H9 (cell line): ENCODE data around the gene MMS19. TPM values are rescaled to one million over a fixed set of nuclear protein-coding genes. Genes with fewer than 3 reads are reported as not detected.

Experiments used
- DNase-seq: peaks from one replicate; pipeline ENCODE4 v3.0.0-alpha.2; 2017
- H2AFZ ChIP-seq: one replicate; pipeline ENCODE4 v1.6.1; 2013; ENCODE audit warnings: mild to moderate bottlenecking, low read length, control low read depth, moderate library complexity
- H2AK5ac ChIP-seq: 2 replicates; pipeline ENCODE4 v1.6.1; 2013; ENCODE audit warnings: low read length, control low read depth, mixed read lengths; ENCODE audit not compliant: insufficient read length
- H2BK120ac ChIP-seq: one replicate; pipeline ENCODE4 v1.6.1; 2013; ENCODE audit warnings: low read depth, mild to moderate bottlenecking, low read length, control low read depth, inconsistent platforms; ENCODE audit not compliant: poor library complexity, severe bottlenecking
- H2BK12ac ChIP-seq: 2 replicates; pipeline ENCODE4 v1.6.1; 2013; ENCODE audit warnings: low read length, control low read depth, mixed read lengths, low read depth; ENCODE audit not compliant: insufficient read length
- H2BK15ac ChIP-seq: 2 replicates; pipeline ENCODE4 v1.6.1; 2013; ENCODE audit warnings: low read depth, low read length, control low read depth
- H2BK20ac ChIP-seq: one replicate; pipeline ENCODE4 v1.6.1; 2013; ENCODE audit warnings: low read depth, mild to moderate bottlenecking, low read length, control low read depth, inconsistent platforms; ENCODE audit not compliant: poor library complexity, severe bottlenecking
- H2BK5ac ChIP-seq: 2 replicates; pipeline ENCODE4 v1.6.1; 2013; ENCODE audit warnings: low read length, control low read depth, mixed read lengths; ENCODE audit not compliant: insufficient read length
- H3K14ac ChIP-seq: 2 replicates; pipeline ENCODE4 v1.6.1; 2013; ENCODE audit warnings: low read length, control low read depth; ENCODE audit not compliant: insufficient read depth
- H3K18ac ChIP-seq: 2 replicates; pipeline ENCODE4 v1.6.1; 2013; ENCODE audit warnings: low read depth, mild to moderate bottlenecking, mixed read lengths, low read length, control low read depth; ENCODE audit not compliant: insufficient read length
- H3K23ac ChIP-seq: 2 replicates; pipeline ENCODE4 v1.6.1; 2013; ENCODE audit warnings: low read length, control low read depth, mixed read lengths, low read depth; ENCODE audit not compliant: insufficient read length
- H3K23me2 ChIP-seq: 2 replicates; pipeline ENCODE4 v1.6.1; 2013; ENCODE audit warnings: low read depth, mild to moderate bottlenecking, mixed read lengths, low read length, control low read depth; ENCODE audit not compliant: insufficient read length, poor library complexity, severe bottlenecking
- H3K27ac ChIP-seq: 2 replicates; pipeline ENCODE4 v1.5.1; 2013; ENCODE audit warnings: low read length, control low read depth, mixed read lengths, low read depth; ENCODE audit not compliant: insufficient read length
- H3K27me3 ChIP-seq: 2 replicates; pipeline ENCODE4 v1.6.1; 2013; ENCODE audit warnings: low read length, control low read depth, inconsistent platforms; ENCODE audit not compliant: insufficient read depth
- H3K4ac ChIP-seq: 2 replicates; pipeline ENCODE4 v1.6.1; 2013; ENCODE audit warnings: low read depth, mild to moderate bottlenecking, control low read depth, inconsistent platforms, low read length, moderate library complexity
- H3K4me1 ChIP-seq: 2 replicates; pipeline ENCODE4 v1.6.1; 2013; ENCODE audit warnings: low read length, control low read depth, inconsistent platforms; ENCODE audit not compliant: insufficient read depth
- H3K4me2 ChIP-seq: 2 replicates; pipeline ENCODE4 v1.6.1; 2013; ENCODE audit warnings: low read length, control low read depth, mixed read lengths; ENCODE audit not compliant: insufficient read length, insufficient read depth
- H3K56ac ChIP-seq: 2 replicates; pipeline ENCODE4 v1.6.1; 2013; ENCODE audit warnings: low read depth, mild to moderate bottlenecking, mixed read lengths, low read length, control low read depth; ENCODE audit not compliant: insufficient read length
- H3K79me1 ChIP-seq: 2 replicates; pipeline ENCODE4 v1.6.1; 2013; ENCODE audit warnings: low read depth, mild to moderate bottlenecking, moderate library complexity, low read length, control low read depth, inconsistent platforms; ENCODE audit not compliant: insufficient read depth, poor library complexity, severe bottlenecking
- H3K79me2 ChIP-seq: 2 replicates; pipeline ENCODE4 v1.6.1; 2013; ENCODE audit warnings: low read length, control low read depth, inconsistent platforms; ENCODE audit not compliant: insufficient read depth
- H3K9ac ChIP-seq: 2 replicates; pipeline ENCODE4 v1.6.1; 2013; ENCODE audit warnings: low read length, control low read depth, mixed read lengths; ENCODE audit not compliant: insufficient read length; ENCODE audit errors: extremely low read depth
- H3K9me3 ChIP-seq: one replicate; pipeline ENCODE4 v1.6.1; 2013; ENCODE audit warnings: low read depth, low read length, inconsistent platforms; ENCODE audit not compliant: control insufficient read depth
- H3T11ph ChIP-seq: one replicate; pipeline ENCODE4 v1.6.1; 2013; ENCODE audit warnings: mild to moderate bottlenecking, low read length, control low read depth, inconsistent platforms
- H4K20me1 ChIP-seq: one replicate; pipeline ENCODE4 v1.6.1; 2013; ENCODE audit not compliant: control insufficient read depth, insufficient read length, insufficient read depth
- H4K5ac ChIP-seq: 2 replicates; pipeline ENCODE4 v1.6.1; 2013; ENCODE audit warnings: low read depth, mild to moderate bottlenecking, mixed read lengths, low read length, control low read depth; ENCODE audit not compliant: insufficient read length
- H4K8ac ChIP-seq: replicated peaks from 2 replicates; pipeline ENCODE4 v1.6.1; 2013; ENCODE audit warnings: low read length, control low read depth, mixed read lengths, low read depth; ENCODE audit not compliant: insufficient read length
- H4K91ac ChIP-seq: 2 replicates; pipeline ENCODE4 v1.6.1; 2013; ENCODE audit warnings: low read depth, mild to moderate bottlenecking, moderate library complexity, mixed read lengths, low read length, control low read depth; ENCODE audit not compliant: insufficient read length
- H3K27ac Mint-ChIP-seq, 3 experiments: 2 replicates in 2 of 3; 3 replicates in 1 of 3; pipeline ENCODE4 v1.8.0; 2020 to 2021; ENCODE audit warnings: mixed read lengths in 3 of 3, mild to moderate bottlenecking in 1 of 3, moderate library complexity in 1 of 3
- H3K27me3 Mint-ChIP-seq: 2 replicates; pipeline ENCODE4 v1.8.0; 2021; ENCODE audit warnings: low read depth, mild to moderate bottlenecking, moderate library complexity, mixed read lengths
- H3K36me3 Mint-ChIP-seq, 3 experiments: 2 replicates in 2 of 3; 3 replicates in 1 of 3; pipeline ENCODE4 v1.8.0; 2020 to 2021; ENCODE audit warnings: low read depth in 3 of 3, mixed read lengths in 3 of 3; ENCODE audit not compliant: insufficient read depth in 1 of 3
- H3K4me1 Mint-ChIP-seq, 2 experiments: 2 replicates each; pipeline ENCODE4 v1.8.0; 2020; ENCODE audit warnings: mixed read lengths in 2 of 2
- H3K4me3 Mint-ChIP-seq, 2 experiments: 2 replicates in 1 of 2; 3 replicates in 1 of 2; pipeline ENCODE4 v1.8.0; 2020 to 2021; ENCODE audit warnings: mild to moderate bottlenecking in 2 of 2, mixed read lengths in 2 of 2, moderate library complexity in 1 of 2
- H3K9me3 Mint-ChIP-seq, 2 experiments: 2 replicates in 1 of 2; 3 replicates in 1 of 2; pipeline ENCODE4 v1.8.0; 2020; ENCODE audit warnings: mild to moderate bottlenecking in 2 of 2, mixed read lengths in 2 of 2, moderate library complexity in 1 of 2
- WGBS: extraction: QIAGEN DNeasy Blood & Tissue Kit; methylation state at CpG from one replicate; pipeline ENCODE4 v1.1.7; 2013; ENCODE audit warnings: missing lambda C conversion rate, low lambda C conversion rate, mixed read lengths; ENCODE audit not compliant: insufficient read length; ENCODE audit errors: extremely low coverage; 5-methylcytosine and 5-hydroxymethylcytosine counted together
- total RNA-seq: library from RNA; stranded (reverse); gene quantifications from 2 replicates; pipeline ENCODE4 v1.2.1, GENCODE V29; 2021
- TF ChIP-seq, protein P1 (sequence below): fragments of 200-600 bp; sonication (generic); conservative IDR thresholded peaks from 3 replicates; pipeline ENCODE4 v1.8.0; 2021; ENCODE audit warnings: antibody characterized with exemption, mild to moderate bottlenecking

The MMS19 gene
- total RNA-seq, 1 experiment from 2014 or later, result 102 TPM

DNA sequence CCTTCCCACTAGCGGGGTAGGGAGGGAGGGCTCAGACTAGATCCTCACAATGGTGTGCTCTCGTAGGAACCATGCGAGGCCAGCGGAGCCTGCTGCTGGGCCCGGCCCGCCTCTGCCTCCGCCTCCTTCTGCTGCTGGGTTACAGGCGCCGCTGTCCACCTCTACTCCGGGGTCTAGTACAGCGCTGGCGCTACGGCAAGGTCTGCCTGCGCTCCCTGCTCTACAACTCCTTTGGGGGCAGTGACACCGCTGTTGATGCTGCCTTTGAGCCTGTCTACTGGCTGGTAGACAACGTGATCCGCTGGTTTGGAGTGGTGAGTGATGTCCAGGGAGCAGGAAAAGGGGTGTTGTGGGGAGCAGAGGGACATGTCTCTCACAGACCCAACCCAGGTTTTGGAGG is 46.6 kb downstream of the MMS19 start:
- no peak overlapping the region for H3K27ac Mint-ChIP-seq
- H3K27me3 Mint-ChIP-seq, result no peaks in the 10 kb centered on the region; the same call in 1 of the 2 replicates
- Histone ChIP-seq H3K79me1 (no peaks in the 10 kb centered on the region), H3T11ph (no peak overlapping the region), H4K20me1 (peaks cover 2% of the 10 kb centered on the region), H2AFZ (no peak overlapping the region), H3K9ac (no peak overlapping the region), H3K23ac (no peak overlapping the region), H2BK5ac (no peak overlapping the region), H3K27me3 (no peaks in the 10 kb centered on the region; the same call in 1 of the 2 replicates), H3K56ac (no peak overlapping the region), H2AK5ac (no peak overlapping the region), H3K79me2 (peaks cover 5% of the 10 kb centered on the region; the same call in 1 of the 2 replicates), H3K27ac (no peak overlapping the region), H3K4me2 (no peak overlapping the region), H3K18ac (no peak overlapping the region), H4K5ac (no peak overlapping the region), H4K91ac (no peak overlapping the region), H3K9me3 (no peaks in the 10 kb centered on the region), H4K8ac (no peak overlapping the region), H3K14ac (no peak overlapping the region), H2BK12ac (no peak overlapping the region), H2BK15ac (no peak overlapping the region), H2BK20ac (no peak overlapping the region), H3K23me2 (peaks cover 5% of the 10 kb centered on the region), H3K4me1 (peaks cover 3% of the 10 kb centered on the region; the same call in 1 of the 2 replicates), H2BK120ac (no peak overlapping the region), H3K4ac (no peak overlapping the region)
- peaks cover 9 to 13% of the 10 kb centered on the region in 2 experiments for H3K4me1 Mint-ChIP-seq
- H3K36me3 Mint-ChIP-seq, result peaks cover 22 to 59% (median 59%) of the 10 kb centered on the region in 3 experiments; a peak in 6 of 7 replicates
- TF ChIP-seq, protein P1, sequence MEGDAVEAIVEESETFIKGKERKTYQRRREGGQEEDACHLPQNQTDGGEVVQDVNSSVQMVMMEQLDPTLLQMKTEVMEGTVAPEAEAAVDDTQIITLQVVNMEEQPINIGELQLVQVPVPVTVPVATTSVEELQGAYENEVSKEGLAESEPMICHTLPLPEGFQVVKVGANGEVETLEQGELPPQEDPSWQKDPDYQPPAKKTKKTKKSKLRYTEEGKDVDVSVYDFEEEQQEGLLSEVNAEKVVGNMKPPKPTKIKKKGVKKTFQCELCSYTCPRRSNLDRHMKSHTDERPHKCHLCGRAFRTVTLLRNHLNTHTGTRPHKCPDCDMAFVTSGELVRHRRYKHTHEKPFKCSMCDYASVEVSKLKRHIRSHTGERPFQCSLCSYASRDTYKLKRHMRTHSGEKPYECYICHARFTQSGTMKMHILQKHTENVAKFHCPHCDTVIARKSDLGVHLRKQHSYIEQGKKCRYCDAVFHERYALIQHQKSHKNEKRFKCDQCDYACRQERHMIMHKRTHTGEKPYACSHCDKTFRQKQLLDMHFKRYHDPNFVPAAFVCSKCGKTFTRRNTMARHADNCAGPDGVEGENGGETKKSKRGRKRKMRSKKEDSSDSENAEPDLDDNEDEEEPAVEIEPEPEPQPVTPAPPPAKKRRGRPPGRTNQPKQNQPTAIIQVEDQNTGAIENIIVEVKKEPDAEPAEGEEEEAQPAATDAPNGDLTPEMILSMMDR, result no peak
- no CpG with 5 or more reads among the region's 17 CpGs for WGBS
- no peak overlapping the region for H3K4me3 Mint-ChIP-seq
- DNase-seq, result no peak
- no peaks in the 10 kb centered on the region for H3K9me3 Mint-ChIP-seq
